Stimulated activated CD8-positive, alpha-beta memory T cell treated with anti-CD3 and anti-CD28 coated beads, Interleukin-15, amount 100 ng/mL, for 4 hours (primary cell): ENCODE measurements around the gene SMCO4.
"Not testable (repeated sequence)": the region's sequence is repeated elsewhere in the genome, so short reads cannot be mapped to it uniquely, and the experiment has no call there.

Experiments used
- DNase-seq, 2 donors: peaks; one replicate each; pipeline ENCODE4 v3.0.0-alpha.2; 2020; ENCODE audit warnings: low read depth in 2 of 2

SMCO4 gene

GRCh38 chr11:93477684-93478234, 65.4 kb downstream of the SMCO4 start:
- no peak for DNase-seq

GRCh38 chr11:93476796-93477195, 66.4 kb downstream of the SMCO4 start:
- DNase-seq = no peak

- DNase-seq = no peak
These were observed 69.1 kb downstream of the SMCO4 start for GRCh38 chr11:93474123-93474522.

GRCh38 chr11:93468290-93468689, 74.9 kb downstream of the SMCO4 start:
- DNase-seq = no peak

GRCh38 chr11:93467054-93467453, 76.1 kb downstream of the SMCO4 start:
- no peak for DNase-seq

- DNase-seq = no peak
These were observed 78.2 kb downstream of the SMCO4 start for GRCh38 chr11:93464927-93465540.

GRCh38 chr11:93463666-93464065, 79.5 kb downstream of the SMCO4 start:
- DNase-seq = not testable (repeated sequence)

GRCh38 chr11:93458286-93458685, 84.9 kb downstream of the SMCO4 start:
- DNase-seq = no peak

- peak in 1 of 2 donors; percentile 2 for DNase-seq
These were observed 98.5 kb downstream of the SMCO4 start for GRCh38 chr11:93444617-93445073.

- not testable (repeated sequence) for DNase-seq
These were observed 100.0 kb downstream of the SMCO4 start for GRCh38 chr11:93443232-93443631.

GRCh38 chr11:93432247-93432646, 110.9 kb downstream of the SMCO4 start:
- no peak for DNase-seq
